AG09309 (cell line): ENCODE data around the gene RAB40A.
"Not testable (repeated sequence)": the region's sequence is repeated elsewhere in the genome, so short reads cannot be mapped to it uniquely, and the experiment has no call there.

Experiments
- DNase-seq: peaks from one replicate; pipeline ENCODE4 v3.0.0-alpha.2; 2010; ENCODE audit warnings: low read depth
- H3K4me3 ChIP-seq: 2 replicates; pipeline ENCODE4 v1.5.1; 2011; ENCODE audit warnings: mild to moderate bottlenecking, low read depth, low read length, moderate library complexity; ENCODE audit not compliant: control insufficient read depth
- TF ChIP-seq, protein P1 (sequence below): IDR thresholded peaks from 2 replicates; pipeline ENCODE4 v1.5.1; 2011; ENCODE audit warnings: mild to moderate bottlenecking, low read depth, low read length, inconsistent platforms; ENCODE audit not compliant: insufficient read depth, control insufficient read depth; ENCODE audit errors: missing control alignments

RAB40A gene

GRCh38 chrX:103513476-103514108 is 5.7 kb downstream of the RAB40A start:
- TF ChIP-seq, protein P1, sequence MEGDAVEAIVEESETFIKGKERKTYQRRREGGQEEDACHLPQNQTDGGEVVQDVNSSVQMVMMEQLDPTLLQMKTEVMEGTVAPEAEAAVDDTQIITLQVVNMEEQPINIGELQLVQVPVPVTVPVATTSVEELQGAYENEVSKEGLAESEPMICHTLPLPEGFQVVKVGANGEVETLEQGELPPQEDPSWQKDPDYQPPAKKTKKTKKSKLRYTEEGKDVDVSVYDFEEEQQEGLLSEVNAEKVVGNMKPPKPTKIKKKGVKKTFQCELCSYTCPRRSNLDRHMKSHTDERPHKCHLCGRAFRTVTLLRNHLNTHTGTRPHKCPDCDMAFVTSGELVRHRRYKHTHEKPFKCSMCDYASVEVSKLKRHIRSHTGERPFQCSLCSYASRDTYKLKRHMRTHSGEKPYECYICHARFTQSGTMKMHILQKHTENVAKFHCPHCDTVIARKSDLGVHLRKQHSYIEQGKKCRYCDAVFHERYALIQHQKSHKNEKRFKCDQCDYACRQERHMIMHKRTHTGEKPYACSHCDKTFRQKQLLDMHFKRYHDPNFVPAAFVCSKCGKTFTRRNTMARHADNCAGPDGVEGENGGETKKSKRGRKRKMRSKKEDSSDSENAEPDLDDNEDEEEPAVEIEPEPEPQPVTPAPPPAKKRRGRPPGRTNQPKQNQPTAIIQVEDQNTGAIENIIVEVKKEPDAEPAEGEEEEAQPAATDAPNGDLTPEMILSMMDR = no peak
- DNase-seq = peak; percentile 14
- H3K4me3 ChIP-seq = no peak overlapping the region

- H3K4me3 ChIP-seq = no peak overlapping the region
- TF ChIP-seq, protein P1 = no peak
- DNase-seq = no peak
Measured at GRCh38 chrX:103513067-103513466, 6.2 kb downstream of the RAB40A start.

- DNase-seq = no peak
- no peak overlapping the region for H3K4me3 ChIP-seq
- TF ChIP-seq, protein P1 = no peak
Measured at GRCh38 chrX:103510031-103510430, 9.3 kb downstream of the RAB40A start.

- no peak overlapping the region for H3K4me3 ChIP-seq
- TF ChIP-seq, protein P1 = no peak
- no peak for DNase-seq
Measured at GRCh38 chrX:103503853-103504207, 15.5 kb downstream of the RAB40A start.

- TF ChIP-seq, protein P1 = no peak
- no peak overlapping the region for H3K4me3 ChIP-seq
- no peak for DNase-seq
Measured at GRCh38 chrX:103503163-103503852, 16.0 kb downstream of the RAB40A start.

- TF ChIP-seq, protein P1 = no peak
- no peak for DNase-seq
- no peak overlapping the region for H3K4me3 ChIP-seq
Measured at GRCh38 chrX:103498786-103499185, 20.5 kb downstream of the RAB40A start.

- H3K4me3 ChIP-seq = no peak overlapping the region
- no peak for DNase-seq
- TF ChIP-seq, protein P1 = no peak
Measured at GRCh38 chrX:103495786-103496185, 23.5 kb downstream of the RAB40A start.

DNA sequence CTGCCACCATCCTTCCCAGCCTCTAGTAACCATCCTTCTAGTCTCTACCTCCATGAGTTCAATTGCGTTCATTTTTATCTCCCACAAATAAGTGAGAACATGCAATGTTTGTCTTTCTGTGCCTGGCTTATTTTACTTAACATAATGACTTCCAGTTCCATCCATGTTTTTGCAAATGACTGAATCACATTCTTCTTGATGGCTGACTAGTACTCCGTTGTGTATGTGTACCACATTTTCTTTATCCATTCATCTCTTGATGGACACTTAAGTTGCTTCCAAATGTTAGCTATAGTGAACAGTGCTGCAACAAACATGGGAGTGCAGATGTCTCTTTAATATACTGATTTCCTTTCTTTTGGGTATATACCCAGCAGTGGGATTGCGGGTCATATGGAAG is 25.7 kb downstream of the RAB40A start:
- DNase-seq, H3K4me3 ChIP-seq: not testable (repeated sequence)
